COLO668 (cell line): ENCODE measurements around the gene CC2D1A.

Experiments
- DNase-seq: peaks from one replicate; lab custom pipeline; 2025; ENCODE audit not compliant: unreplicated experiment; lab: John Stamatoyannopoulos, UW

CC2D1A gene

DNA sequence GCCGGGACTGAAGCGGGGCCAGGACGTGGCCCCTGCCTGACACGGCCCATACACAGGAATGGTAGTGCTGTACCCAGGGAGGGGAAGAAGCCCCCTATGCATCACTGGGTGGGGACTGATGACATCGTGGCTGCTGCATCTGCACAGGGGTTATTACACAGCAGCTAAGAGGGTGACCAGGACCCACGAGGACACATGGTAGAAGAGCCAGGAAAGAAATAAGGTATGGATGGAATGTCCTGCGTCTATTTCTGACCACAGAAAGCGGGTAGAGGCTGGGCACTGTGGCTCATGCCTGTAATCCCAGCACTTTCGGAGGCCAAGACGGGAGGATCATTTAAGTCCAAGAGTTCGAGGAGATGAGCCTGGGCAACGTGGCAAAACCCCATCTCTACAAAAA lies 70.4 kb downstream of the CC2D1A start:
- no peak for DNase-seq

DNA sequence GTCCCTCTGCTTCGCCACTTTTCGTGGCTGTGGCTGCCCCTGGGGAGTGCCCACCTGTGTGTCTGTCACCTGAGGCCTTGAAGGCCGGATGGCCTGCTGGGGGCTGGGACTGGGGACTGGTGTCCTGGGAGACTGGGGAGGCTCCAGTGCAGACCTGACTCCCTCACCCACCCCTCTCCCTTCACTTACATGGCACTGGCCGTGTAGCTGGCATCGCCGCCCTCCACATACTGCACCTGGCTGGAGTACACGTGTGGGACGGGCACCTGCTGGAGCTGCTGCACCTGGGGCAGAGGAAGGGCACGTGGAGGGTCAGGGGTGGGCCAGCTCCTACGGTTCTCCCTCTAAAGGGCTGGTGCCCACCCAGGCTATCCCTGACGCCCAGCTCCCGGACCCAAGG lies 71.8 kb downstream of the CC2D1A start:
- DNase-seq = peak; percentile 41

DNA sequence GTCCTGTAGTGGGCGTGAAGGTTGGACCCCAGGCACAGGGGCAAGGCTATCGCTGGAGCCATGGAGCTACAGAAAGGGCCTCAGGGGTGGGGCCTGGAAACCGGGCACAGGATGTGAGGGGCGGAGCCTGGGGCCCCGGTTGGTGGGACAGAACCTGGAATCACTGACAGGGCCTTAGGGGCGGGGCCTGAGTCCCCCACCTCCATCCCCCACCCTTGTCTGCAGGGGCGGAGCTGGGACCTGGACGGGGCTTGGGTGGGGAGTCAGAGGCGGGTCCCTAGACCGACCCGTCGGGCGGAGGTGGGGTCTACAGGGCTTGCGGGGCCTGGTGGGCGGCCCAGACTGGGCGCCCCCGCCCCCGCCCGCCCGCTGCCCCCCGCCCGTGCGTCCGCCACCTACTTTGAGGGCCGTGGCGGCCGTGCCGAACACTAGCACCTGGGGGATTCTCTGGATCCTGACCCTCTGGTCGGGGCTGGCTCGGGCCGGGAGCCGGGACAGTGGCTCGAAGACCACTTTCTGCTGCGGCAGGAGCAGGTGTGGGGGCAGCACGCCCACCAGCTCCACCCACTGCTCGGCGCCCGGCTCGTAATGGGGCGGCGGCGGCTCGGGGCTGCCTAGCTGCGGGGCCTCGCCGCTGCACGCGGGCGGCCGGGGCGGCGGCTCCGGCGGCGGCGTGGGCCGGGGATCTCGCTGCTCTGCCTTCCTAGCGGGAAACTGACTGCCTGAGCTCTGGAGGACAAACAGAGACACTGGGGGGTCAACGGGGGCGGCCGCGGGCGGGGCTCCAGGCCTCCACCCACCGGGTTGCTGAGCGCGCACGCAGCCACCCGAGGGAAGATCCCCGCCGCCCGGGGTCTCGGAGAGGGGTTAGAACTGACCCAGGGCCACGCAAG lies 72.6 kb downstream of the CC2D1A start:
- DNase-seq = peak; percentile 92

DNA sequence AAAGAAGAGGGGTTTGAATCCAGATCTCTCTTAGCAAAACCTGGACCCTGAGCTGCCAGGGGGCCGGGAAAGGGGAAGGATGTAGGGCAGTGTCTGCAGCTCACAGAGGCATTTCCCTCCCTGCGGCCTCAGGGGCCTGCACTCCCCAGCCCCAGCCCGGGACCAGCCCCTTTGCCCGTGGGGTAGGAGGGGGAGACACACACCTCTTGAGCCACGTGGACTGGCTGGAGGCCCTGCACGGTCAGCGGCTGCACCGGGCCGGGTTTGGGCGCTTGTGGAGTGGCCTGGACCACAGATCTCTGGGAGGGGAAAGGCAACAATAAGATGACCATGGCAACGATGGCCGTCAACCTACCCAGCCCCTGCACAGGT lies 73.2 kb downstream of the CC2D1A start:
- DNase-seq = peak; percentile 15

DNA sequence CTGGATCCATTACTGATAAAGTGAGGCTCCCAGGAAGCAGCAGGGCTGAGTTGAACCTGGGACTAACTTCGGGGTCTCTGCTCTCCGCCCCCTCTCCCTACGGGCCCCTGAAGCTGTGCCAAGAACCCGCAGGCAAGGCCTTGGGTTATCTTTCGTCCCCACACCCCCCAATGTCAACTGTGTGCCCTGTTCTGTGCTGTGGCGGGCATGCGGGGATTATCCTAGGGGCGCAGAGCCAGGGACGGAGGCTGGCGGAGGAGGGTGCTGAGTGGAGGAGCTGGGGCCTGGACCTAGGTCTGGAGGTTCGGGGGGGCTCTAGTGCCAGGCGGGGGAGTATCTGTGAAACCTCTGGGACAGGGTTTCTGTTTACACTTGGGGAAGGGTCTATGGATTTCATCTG lies 73.7 kb downstream of the CC2D1A start:
- no peak for DNase-seq

DNA sequence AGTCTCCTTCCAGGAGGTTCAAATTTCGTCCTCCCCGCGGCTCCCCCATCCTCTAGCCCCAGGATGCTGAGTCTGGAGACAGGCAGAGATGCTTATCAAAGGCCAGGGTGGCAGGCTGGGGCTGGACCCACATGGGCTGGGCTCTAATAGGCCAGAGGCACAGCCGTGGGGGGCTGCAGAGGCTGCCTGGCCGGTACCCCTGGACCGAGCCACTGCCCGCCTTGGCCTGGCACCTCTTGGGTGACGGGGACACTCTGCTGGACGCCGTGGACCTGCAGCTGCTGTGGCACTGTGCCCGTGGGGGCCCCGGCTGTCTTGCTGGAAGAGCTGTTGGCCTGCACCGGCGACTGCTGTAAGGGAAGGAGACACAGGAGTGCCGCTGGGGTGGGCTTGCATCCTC lies 74.3 kb downstream of the CC2D1A start:
- no peak for DNase-seq
